ENCODE results near the gene TMEM184A. TPM values are rescaled to one million over a fixed set of nuclear protein-coding genes. Genes with fewer than 3 reads are reported as not detected.

The TMEM184A gene
- total and polyA plus RNA-seq, 2 donors (not counting 3 experiments of a cell fraction or from before 2014, with no cell fraction given): 0.48 TPM; not detected in 1

DNA sequence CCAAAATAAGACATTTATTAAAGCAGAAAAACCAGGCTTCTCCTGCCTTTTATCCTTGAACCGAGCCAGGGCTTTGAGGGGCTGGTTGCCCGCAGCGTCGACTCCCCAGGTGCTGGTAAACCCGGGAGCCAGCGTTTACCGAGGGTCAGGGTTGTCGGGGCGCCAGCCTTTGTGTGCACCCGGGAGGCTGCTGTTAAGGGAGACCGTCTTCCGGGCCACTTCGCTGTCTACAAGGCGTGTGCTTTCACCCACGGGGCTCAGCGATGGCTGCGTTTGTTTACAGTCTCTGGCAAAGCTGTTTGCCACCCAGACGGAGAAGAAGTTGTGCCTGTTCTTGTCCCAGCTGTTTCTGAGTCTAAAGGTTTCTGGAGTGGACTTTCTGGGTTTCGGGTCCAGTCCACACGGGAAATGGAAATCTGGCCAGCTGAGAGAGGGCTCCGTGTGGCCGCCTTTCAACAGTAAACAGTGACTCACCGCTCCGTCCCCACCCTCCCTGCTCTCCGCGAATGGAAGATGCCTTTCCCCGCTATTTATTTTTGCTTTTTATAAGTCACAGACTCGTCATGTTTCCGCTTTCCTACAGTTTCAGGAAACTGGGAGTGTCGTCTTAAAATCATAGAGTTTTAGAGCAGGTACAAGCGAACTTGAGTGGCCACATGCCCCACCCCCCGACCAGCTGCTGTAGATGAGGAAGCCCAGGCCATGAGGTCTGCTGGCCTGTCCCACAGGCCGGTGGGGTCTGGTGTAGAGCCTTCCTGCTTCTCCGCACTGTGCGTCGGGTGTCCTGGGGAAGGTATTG is 23.4 kb downstream of the TMEM184A start:
- H3K9me1 ChIP-seq (replicated peaks; ENCODE audit: control insufficient read depth, extremely low read depth, insufficient read depth, low read length): no peaks in the 10 kb centered on the region
- FAIRE-seq (peak; percentile 99), DNase-seq (ENCODE audit: low read depth, low spot score) (peak; percentile 97)
- dilution Hi-C loops (cut with MboI; ENCODE audit: extremely low pct_ligation_motif_present, low sequenced_read_pairs) (no loop called here), intact Hi-C loops (cut with micrococcal nuclease) (loop anchor here (1.0 to 2.0 kb wide), 3 partner anchors 28 to 74 kb away; partner anchors contain the start of genes INTS1, MICALL2 and PSMG3)
- H3K4me1 ChIP-seq (ENCODE audit: control insufficient read depth, extremely low read depth, insufficient read depth, low read length): peaks cover 48% of the 10 kb centered on the region
- no peaks in the 10 kb centered on the region for H3K36me3 ChIP-seq (ENCODE audit: control insufficient read depth in 2 of 2, extremely low read depth in 1 of 2, insufficient read depth in 2 of 2, low read length in 2 of 2)
- peak overlapping the region; percentile 5 to 70 (median 54) for H3K4me3 ChIP-seq (replicated peaks in 1 of 3; ENCODE audit: insufficient read depth in 1 of 3, low read depth in 1 of 3, low read length in 3 of 3)
- ChIA-PET CTCF (interaction anchor here (1.0 to 1.1 kb wide), 2 partner anchors 18 to 26 kb away, joined by 3 read pairs; no protein-coding TSS in a partner anchor), POLR2A (no interaction called here)
- no peak overlapping the region for H2AFZ ChIP-seq (ENCODE audit: low read depth, low read length)
- H3K4me2 ChIP-seq (ENCODE audit: insufficient read depth, low read length): peak overlapping the region; percentile 65
- H3K27me3 ChIP-seq (ENCODE audit: control insufficient read depth in 2 of 2, insufficient read depth in 2 of 2, low read length in 2 of 2): peaks cover 0 to 1% of the 10 kb centered on the region in 2 experiments
- H3K9me3 ChIP-seq (replicated peaks; ENCODE audit: control insufficient read depth, insufficient read depth, low read length): no peaks in the 10 kb centered on the region
- no peaks in the 10 kb centered on the region for H4K20me1 ChIP-seq (replicated peaks; ENCODE audit: control insufficient read depth, extremely low read depth, insufficient read depth, low read length)
- TSS peak; percentile 79 for BruUV-seq (replicated peaks)
- H3K9ac ChIP-seq (replicated peaks; ENCODE audit: extremely low read depth, insufficient read depth, low read length): peak overlapping the region; percentile 89
- H3K79me2 ChIP-seq (ENCODE audit: control insufficient read depth, insufficient read depth, low read length): peaks cover 36% of the 10 kb centered on the region
- H3K27ac ChIP-seq (ENCODE audit: insufficient read depth, low read depth, low read length): peak overlapping the region; percentile 97
- TF ChIP-seq JUN (IDR thresholded peaks at IDR 0.05; ENCODE audit: borderline replicate concordance, insufficient read depth, insufficient read length, low read depth) (peak; percentile 87), POLR2AphosphoS5 (IDR thresholded peaks at IDR 0.05; ENCODE audit: insufficient read depth, low read depth, low read length) (peak; percentile 73), EZH2 (IDR thresholded peaks at IDR 0.05; ENCODE audit: borderline replicate concordance, low read depth, low read length, severe bottlenecking) (no peak), POLR2A (IDR thresholded peaks at IDR 0.05; ENCODE audit: low read depth, low read length) (peak; percentile 50), GATA2 (IDR thresholded peaks at IDR 0.05; ENCODE audit: insufficient read depth, insufficient read length, low read depth, low read length) (no peak), MYC (IDR thresholded peaks at IDR 0.05; ENCODE audit: low read depth, low read length) (peak; percentile 74), FOS (IDR thresholded peaks at IDR 0.05; ENCODE audit: borderline replicate concordance, insufficient read depth, low read length) (peak; percentile 98)
- TF ChIP-seq, protein P1, sequence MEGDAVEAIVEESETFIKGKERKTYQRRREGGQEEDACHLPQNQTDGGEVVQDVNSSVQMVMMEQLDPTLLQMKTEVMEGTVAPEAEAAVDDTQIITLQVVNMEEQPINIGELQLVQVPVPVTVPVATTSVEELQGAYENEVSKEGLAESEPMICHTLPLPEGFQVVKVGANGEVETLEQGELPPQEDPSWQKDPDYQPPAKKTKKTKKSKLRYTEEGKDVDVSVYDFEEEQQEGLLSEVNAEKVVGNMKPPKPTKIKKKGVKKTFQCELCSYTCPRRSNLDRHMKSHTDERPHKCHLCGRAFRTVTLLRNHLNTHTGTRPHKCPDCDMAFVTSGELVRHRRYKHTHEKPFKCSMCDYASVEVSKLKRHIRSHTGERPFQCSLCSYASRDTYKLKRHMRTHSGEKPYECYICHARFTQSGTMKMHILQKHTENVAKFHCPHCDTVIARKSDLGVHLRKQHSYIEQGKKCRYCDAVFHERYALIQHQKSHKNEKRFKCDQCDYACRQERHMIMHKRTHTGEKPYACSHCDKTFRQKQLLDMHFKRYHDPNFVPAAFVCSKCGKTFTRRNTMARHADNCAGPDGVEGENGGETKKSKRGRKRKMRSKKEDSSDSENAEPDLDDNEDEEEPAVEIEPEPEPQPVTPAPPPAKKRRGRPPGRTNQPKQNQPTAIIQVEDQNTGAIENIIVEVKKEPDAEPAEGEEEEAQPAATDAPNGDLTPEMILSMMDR (IDR thresholded peaks at IDR 0.05; ENCODE audit: extremely low read depth in 1 of 2, insufficient read depth in 1 of 2, low read depth in 1 of 2, low read length in 2 of 2): no peak
- TF ChIP-seq, protein P2, sequence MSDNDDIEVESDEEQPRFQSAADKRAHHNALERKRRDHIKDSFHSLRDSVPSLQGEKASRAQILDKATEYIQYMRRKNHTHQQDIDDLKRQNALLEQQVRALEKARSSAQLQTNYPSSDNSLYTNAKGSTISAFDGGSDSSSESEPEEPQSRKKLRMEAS (IDR thresholded peaks at IDR 0.05; ENCODE audit: insufficient read depth, insufficient read length): peak; percentile 2

Data from endothelial cell of umbilical vein (primary cell).